BJ (cell line): Measurements from ENCODE around the gene CD302. TPM values are rescaled to one million over a fixed set of nuclear protein-coding genes. Genes with fewer than 3 reads are reported as not detected.

Experiments used
- CTCF ChIA-PET: fragments of 350-600 bp; formaldehyde crosslinking; extraction: SDS; loops from one replicate; lab custom pipeline; 2021; ENCODE audit warnings: antibody characterized with exemption, inconsistent platforms; lab: Yijun Ruan, JAX
- POLR2A ChIA-PET: fragments of 300-600 bp; sonication (Branson Sonifier 250); formaldehyde crosslinking; extraction: SDS; loops from one replicate; lab custom pipeline; 2021; ENCODE audit warnings: antibody characterized with exemption; lab: Charles Lee
- DNase-seq: peaks from one replicate; pipeline ENCODE4 v3.0.0-alpha.2; 2011; ENCODE audit warnings: low read depth
- H3K27me3 ChIP-seq: 2 replicates; pipeline ENCODE4 v1.6.0; 2011; ENCODE audit warnings: low read length; ENCODE audit not compliant: control insufficient read depth, insufficient read depth
- H3K36me3 ChIP-seq: 2 replicates; pipeline ENCODE4 v1.5.1; 2011; ENCODE audit warnings: low read length; ENCODE audit not compliant: control insufficient read depth, insufficient read depth
- H3K4me3 ChIP-seq: 2 replicates; pipeline ENCODE4 v1.5.1; 2011; ENCODE audit warnings: low read depth, mild to moderate bottlenecking, control low read depth, low read length
- CTCF ChIP-seq: IDR thresholded peaks from 2 replicates; pipeline ENCODE4 v1.5.1; 2011; ENCODE audit warnings: low read depth, mild to moderate bottlenecking, control low read depth, inconsistent platforms, low read length, moderate library complexity; ENCODE audit not compliant: insufficient read depth
- polyA plus RNA-seq: library from polyadenylated mRNA; depleted of rRNA; stranded (reverse); fragments of >200 nt; gene quantifications from 2 replicates; pipeline ENCODE4 v1.2.3, GENCODE V29; 2011

Gene CD302
- polyA plus RNA-seq, 1 experiment, result 4.0 TPM

- DNase-seq, result no peak
- Histone ChIP-seq H3K27me3 (no peaks in the 10 kb centered on the region; the same call in 1 of the 2 replicates), H3K36me3 (no peaks in the 10 kb centered on the region; the same call in 1 of the 2 replicates), H3K4me3 (no peak overlapping the region)
- no peak for TF ChIP-seq CTCF
- CTCF ChIA-PET, result interaction anchor here (1.2 to 1.7 kb wide), 2 partner anchors 10 to 12 kb away, joined by 5 to 7 read pairs; no protein-coding TSS in a partner anchor
- POLR2A ChIA-PET, result no interaction called here
These were observed 1.9 kb downstream of the CD302 start for GRCh38 chr2:159795841-159796690.

- no peak for TF ChIP-seq CTCF
- H3K36me3 ChIP-seq, result no peaks in the 10 kb centered on the region; the same call in 1 of the 2 replicates
- H3K4me3 ChIP-seq, result no peak overlapping the region
- no peaks in the 10 kb centered on the region for H3K27me3 ChIP-seq
- ChIA-PET CTCF (no interaction called here), POLR2A (interaction anchor here (0.6 kb wide), 1 partner anchor 530 kb away, joined by 3 read pairs; no protein-coding TSS in a partner anchor)
- DNase-seq, result no peak
These were observed 4.7 kb downstream of the CD302 start for GRCh38 chr2:159793326-159793725.

GRCh38 chr2:159792599-159792998 is 5.4 kb downstream of the CD302 start:
- Histone ChIP-seq H3K4me3 (no peak overlapping the region), H3K36me3 (no peaks in the 10 kb centered on the region; the same call in 1 of the 2 replicates), H3K27me3 (no peaks in the 10 kb centered on the region)
- POLR2A ChIA-PET, result no interaction called here
- DNase-seq, result no peak
- TF ChIP-seq CTCF, result no peak
- CTCF ChIA-PET, result interaction anchor here (1.0 kb wide), 1 partner anchor 11 kb away, joined by 4 read pairs; no protein-coding TSS in a partner anchor

- ChIA-PET POLR2A (no interaction called here), CTCF (interaction anchor here (1.0 kb wide), 1 partner anchor 10 kb away, joined by 4 read pairs; no protein-coding TSS in a partner anchor)
- Histone ChIP-seq H3K4me3 (no peak overlapping the region), H3K36me3 (no peaks in the 10 kb centered on the region; the same call in 1 of the 2 replicates), H3K27me3 (no peaks in the 10 kb centered on the region)
- no peak for DNase-seq
- no peak for TF ChIP-seq CTCF
These were observed 6.0 kb downstream of the CD302 start for GRCh38 chr2:159792036-159792435.

- TF ChIP-seq CTCF, result no peak
- Histone ChIP-seq H3K36me3 (no peaks in the 10 kb centered on the region; the same call in 1 of the 2 replicates), H3K4me3 (no peak overlapping the region), H3K27me3 (no peaks in the 10 kb centered on the region)
- ChIA-PET POLR2A (no interaction called here), CTCF (interaction anchor here (0.5 kb wide), 1 partner anchor 130 kb away, joined by 3 read pairs; no protein-coding TSS in a partner anchor)
- no peak for DNase-seq
These were observed 7.7 kb downstream of the CD302 start for GRCh38 chr2:159790323-159790722.
